Dermis microvascular lymphatic vessel endothelial cell (primary cell): ENCODE results near the gene CCR1. TPM values are rescaled to one million over a fixed set of nuclear protein-coding genes. Genes with fewer than 3 reads are reported as not detected.
"Not testable (repeated sequence)": the region's sequence is repeated elsewhere in the genome, so short reads cannot be mapped to it uniquely, and the experiment has no call there.

Experiments used
- DNase-seq, 2 donors: peaks; one replicate each; pipeline versions ENCODE4 v3.0.0 to v3.0.0-alpha.2; 2010; ENCODE audit warnings: low read depth in 2 of 2
- total RNA-seq: library from RNA; depleted of rRNA; stranded (reverse); fragments of >200 nt; gene quantifications from 2 replicates; pipeline ENCODE4 v1.2.1, GENCODE V29; 2014

CCR1 gene
- total RNA-seq, 1 donor from 2014 or later, result not detected

- DNase-seq, result no peak
Measured at GRCh38 chr3:46212101-46212500, 4.0 kb upstream of the CCR1 start.

GRCh38 chr3:46209746-46210470 lies 1.8 kb upstream of the CCR1 start:
- no peak for DNase-seq

GRCh38 chr3:46209053-46209452 lies 940 bp upstream of the CCR1 start:
- DNase-seq, result no peak

GRCh38 chr3:46207514-46207913 lies 599 bp downstream of the CCR1 start:
- not testable (repeated sequence) for DNase-seq

- no peak for DNase-seq
Measured at GRCh38 chr3:46206282-46207015, 1.7 kb downstream of the CCR1 start.

GRCh38 chr3:46205286-46205960 lies 2.7 kb downstream of the CCR1 start:
- no peak for DNase-seq

- no peak for DNase-seq
Measured at GRCh38 chr3:46203681-46204080, 4.4 kb downstream of the CCR1 start.

- DNase-seq, result no peak
Measured at GRCh38 chr3:46202535-46202934, 5.6 kb downstream of the CCR1 start.

GRCh38 chr3:46200790-46201189 lies 7.3 kb downstream of the CCR1 start:
- DNase-seq, result no peak

GRCh38 chr3:46200211-46200610 lies 7.9 kb downstream of the CCR1 start:
- no peak for DNase-seq

- no peak for DNase-seq
Measured at GRCh38 chr3:46196261-46196957, 11.7 kb downstream of the CCR1 start.

GRCh38 chr3:46194868-46195553 lies 13.1 kb downstream of the CCR1 start:
- DNase-seq, result no peak

- no peak for DNase-seq
Measured at GRCh38 chr3:46193436-46193835, 14.7 kb downstream of the CCR1 start.

GRCh38 chr3:46192939-46193338 lies 15.2 kb downstream of the CCR1 start:
- DNase-seq, result no peak

- no peak for DNase-seq
Measured at GRCh38 chr3:46191730-46192129, 16.4 kb downstream of the CCR1 start.

GRCh38 chr3:46188708-46189107 lies 19.4 kb downstream of the CCR1 start:
- DNase-seq, result no peak

- DNase-seq, result no peak
Measured at GRCh38 chr3:46187876-46188275, 20.2 kb downstream of the CCR1 start.

- DNase-seq, result no peak
Measured at GRCh38 chr3:46187341-46187700, 20.8 kb downstream of the CCR1 start.

GRCh38 chr3:46186471-46187340 lies 21.4 kb downstream of the CCR1 start:
- no peak for DNase-seq

GRCh38 chr3:46184469-46184868 lies 23.6 kb downstream of the CCR1 start:
- DNase-seq, result no peak
